ENCODE results near the gene SGPP2. TPM values are rescaled to one million over a fixed set of nuclear protein-coding genes. Genes with fewer than 3 reads are reported as not detected.

SGPP2 gene
- total RNA-seq, 2 donors from 2014 or later, result 54.0 to 96.5 TPM

GRCh38 chr2:222421626-222422025 is 2.7 kb upstream of the SGPP2 start:
- TF ChIP-seq CTCF (IDR thresholded peaks at IDR 0.05), result no peak
- no peak overlapping the region for H3K4me3 ChIP-seq
- H3K9ac ChIP-seq (ENCODE audit: low read depth in 2 of 2, low read length in 2 of 2), result no peak overlapping the region
- intact Hi-C loops (cut with DNase I), result no loop called here
- H3K27ac ChIP-seq, result no peak overlapping the region
- H3K36me3 ChIP-seq, result no peaks in the 10 kb centered on the region
- peaks cover under 1% of the 10 kb centered on the region for H3K4me1 ChIP-seq
- H3K27me3 ChIP-seq, result no peaks in the 10 kb centered on the region
- no peak for DNase-seq
- no peaks in the 10 kb centered on the region for H3K9me3 ChIP-seq

DNA sequence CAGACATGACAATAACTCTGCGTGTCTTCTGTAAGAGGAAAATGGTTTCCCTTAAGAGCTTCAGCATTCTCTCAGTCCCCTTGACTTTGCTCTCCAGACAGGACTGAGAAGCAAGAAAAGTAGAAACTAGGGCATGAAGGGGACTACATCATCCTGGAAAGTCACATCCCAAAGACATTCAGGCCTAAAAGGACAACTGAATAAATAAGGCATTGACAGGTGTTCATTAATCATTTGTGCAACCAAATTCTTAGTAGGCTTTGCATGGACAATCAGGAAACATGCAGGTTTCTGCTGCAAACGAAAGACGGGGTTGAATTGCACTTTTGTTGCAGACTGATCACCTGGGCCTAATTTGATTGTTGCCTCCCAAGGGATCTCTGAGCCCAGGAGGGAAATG is 1.2 kb upstream of the SGPP2 start:
- Histone ChIP-seq H3K27ac (no peak overlapping the region), H3K4me3 (no peak overlapping the region), H3K9ac (ENCODE audit: low read depth in 2 of 2, low read length in 2 of 2) (peak overlapping the region in 1 of 2 donors; percentile 74), H3K4me1 (peaks cover 4% of the 10 kb centered on the region), H3K9me3 (no peaks in the 10 kb centered on the region), H3K27me3 (no peaks in the 10 kb centered on the region), H3K36me3 (no peaks in the 10 kb centered on the region)
- TF ChIP-seq CTCF (IDR thresholded peaks at IDR 0.05), result no peak
- DNase-seq, result no peak
- intact Hi-C loops (cut with DNase I), result no loop called here

- TF ChIP-seq CTCF (IDR thresholded peaks at IDR 0.05), result no peak
- Histone ChIP-seq H3K36me3 (no peaks in the 10 kb centered on the region), H3K4me1 (peaks cover 4% of the 10 kb centered on the region), H3K27me3 (no peaks in the 10 kb centered on the region), H3K27ac (no peak overlapping the region), H3K4me3 (peak overlapping the region; percentile 76), H3K9me3 (no peaks in the 10 kb centered on the region), H3K9ac (ENCODE audit: low read depth in 2 of 2, low read length in 2 of 2) (peak overlapping the region in 1 of 2 donors; percentile 74)
- DNase-seq, result no peak
- intact Hi-C loops (cut with DNase I), result no loop called here
Observed at GRCh38 chr2:222423632-222424275, 589 bp upstream of the SGPP2 start.

GRCh38 chr2:222424729-222425671 is 657 bp downstream of the SGPP2 start:
- Histone ChIP-seq H3K4me3 (peak overlapping the region; percentile 76), H3K36me3 (no peaks in the 10 kb centered on the region), H3K9me3 (no peaks in the 10 kb centered on the region), H3K4me1 (peaks cover 4% of the 10 kb centered on the region), H3K27me3 (no peaks in the 10 kb centered on the region), H3K9ac (ENCODE audit: low read depth in 2 of 2, low read length in 2 of 2) (peak overlapping the region; percentile 79 to 95), H3K27ac (peak overlapping the region; percentile 86)
- peak; percentile 52 for DNase-seq
- intact Hi-C loops (cut with DNase I), result no loop called here
- no peak for TF ChIP-seq CTCF (IDR thresholded peaks at IDR 0.05)

- Histone ChIP-seq H3K36me3 (no peaks in the 10 kb centered on the region), H3K27me3 (no peaks in the 10 kb centered on the region), H3K4me3 (no peak overlapping the region), H3K27ac (peak overlapping the region; percentile 86), H3K4me1 (peaks cover 4% of the 10 kb centered on the region), H3K9me3 (no peaks in the 10 kb centered on the region), H3K9ac (ENCODE audit: low read depth in 2 of 2, low read length in 2 of 2) (peak overlapping the region in 1 of 2 donors; percentile 95)
- peak; percentile 74 for DNase-seq
- intact Hi-C loops (cut with DNase I), result no loop called here
- TF ChIP-seq CTCF (IDR thresholded peaks at IDR 0.05), result no peak
Observed at GRCh38 chr2:222427646-222428301, 3.4 kb downstream of the SGPP2 start.
